ENCODE data around the gene NNT.

NNT gene

GRCh38 chr5:43659075-43659474 is 56.1 kb downstream of the NNT start:
- Histone ChIP-seq H3K4me1 (ENCODE audit: insufficient read depth, low read length, poor library complexity, severe bottlenecking) (no peaks in the 10 kb centered on the region), H4K20me1 (ENCODE audit: insufficient read depth, low read length, poor library complexity, severe bottlenecking) (no peaks in the 10 kb centered on the region), H3K36me3 (ENCODE audit: insufficient read depth, low read length) (peaks cover 75% of the 10 kb centered on the region), H3K4me3 (ENCODE audit: low read length, poor library complexity, severe bottlenecking) (no peak overlapping the region), H3K9me3 (ENCODE audit: insufficient read depth, low read depth, low read length) (no peaks in the 10 kb centered on the region), H3K9me2 (replicated peaks; ENCODE audit: low read depth, low read length) (no peaks in the 10 kb centered on the region), H3K27me3 (ENCODE audit: insufficient read depth, low read length, poor library complexity, severe bottlenecking) (no peaks in the 10 kb centered on the region), H3K4me2 (ENCODE audit: low read depth, low read length, poor library complexity, severe bottlenecking) (no peak overlapping the region), H2AFZ (ENCODE audit: low read length) (no peak overlapping the region), H3K9ac (ENCODE audit: low read depth, low read length, poor library complexity, severe bottlenecking) (no peak overlapping the region), H3F3A (ENCODE audit: low read depth) (no peaks in the 10 kb centered on the region), H3K79me2 (ENCODE audit: insufficient read depth, low read length) (no peaks in the 10 kb centered on the region)
- TF ChIP-seq CTCF (conservative IDR thresholded peaks at IDR 0.05; ENCODE audit: low read length) (no peak), EZH2phosphoT487 (IDR thresholded peaks at IDR 0.05; ENCODE audit: borderline replicate concordance) (no peak)

GRCh38 chr5:43661102-43661501 is 58.1 kb downstream of the NNT start:
- H3K36me3 ChIP-seq (ENCODE audit: insufficient read depth, low read length) = peaks cover 69% of the 10 kb centered on the region
- no peaks in the 10 kb centered on the region for H3F3A ChIP-seq (ENCODE audit: low read depth)
- no peaks in the 10 kb centered on the region for H4K20me1 ChIP-seq (ENCODE audit: insufficient read depth, low read length, poor library complexity, severe bottlenecking)
- no peak overlapping the region for H2AFZ ChIP-seq (ENCODE audit: low read length)
- H3K9me2 ChIP-seq (replicated peaks; ENCODE audit: low read depth, low read length) = no peaks in the 10 kb centered on the region
- TF ChIP-seq EZH2phosphoT487 (IDR thresholded peaks at IDR 0.05; ENCODE audit: borderline replicate concordance) = no peak
- TF ChIP-seq CTCF (conservative IDR thresholded peaks at IDR 0.05; ENCODE audit: low read length) = peak; percentile 49; the same call in 1 of the 2 replicates
- no peaks in the 10 kb centered on the region for H3K79me2 ChIP-seq (ENCODE audit: insufficient read depth, low read length)
- H3K9ac ChIP-seq (ENCODE audit: low read depth, low read length, poor library complexity, severe bottlenecking) = no peak overlapping the region
- no peaks in the 10 kb centered on the region for H3K27me3 ChIP-seq (ENCODE audit: insufficient read depth, low read length, poor library complexity, severe bottlenecking)
- H3K4me2 ChIP-seq (ENCODE audit: low read depth, low read length, poor library complexity, severe bottlenecking) = no peak overlapping the region
- no peaks in the 10 kb centered on the region for H3K9me3 ChIP-seq (ENCODE audit: insufficient read depth, low read depth, low read length)
- H3K4me3 ChIP-seq (ENCODE audit: low read length, poor library complexity, severe bottlenecking) = no peak overlapping the region
- no peaks in the 10 kb centered on the region for H3K4me1 ChIP-seq (ENCODE audit: insufficient read depth, low read length, poor library complexity, severe bottlenecking)

GRCh38 chr5:43663916-43664315 is 60.9 kb downstream of the NNT start:
- H3K9ac ChIP-seq (ENCODE audit: low read depth, low read length, poor library complexity, severe bottlenecking) = no peak overlapping the region
- H4K20me1 ChIP-seq (ENCODE audit: insufficient read depth, low read length, poor library complexity, severe bottlenecking) = no peaks in the 10 kb centered on the region
- H3F3A ChIP-seq (ENCODE audit: low read depth) = no peaks in the 10 kb centered on the region
- TF ChIP-seq EZH2phosphoT487 (IDR thresholded peaks at IDR 0.05; ENCODE audit: borderline replicate concordance) = no peak
- no peak for TF ChIP-seq CTCF (conservative IDR thresholded peaks at IDR 0.05; ENCODE audit: low read length)
- no peak overlapping the region for H2AFZ ChIP-seq (ENCODE audit: low read length)
- H3K9me2 ChIP-seq (replicated peaks; ENCODE audit: low read depth, low read length) = no peaks in the 10 kb centered on the region
- H3K9me3 ChIP-seq (ENCODE audit: insufficient read depth, low read depth, low read length) = no peaks in the 10 kb centered on the region
- H3K36me3 ChIP-seq (ENCODE audit: insufficient read depth, low read length) = peaks cover 50% of the 10 kb centered on the region
- H3K4me3 ChIP-seq (ENCODE audit: low read length, poor library complexity, severe bottlenecking) = no peak overlapping the region
- H3K4me2 ChIP-seq (ENCODE audit: low read depth, low read length, poor library complexity, severe bottlenecking) = no peak overlapping the region
- no peaks in the 10 kb centered on the region for H3K4me1 ChIP-seq (ENCODE audit: insufficient read depth, low read length, poor library complexity, severe bottlenecking)
- no peaks in the 10 kb centered on the region for H3K79me2 ChIP-seq (ENCODE audit: insufficient read depth, low read length)
- H3K27me3 ChIP-seq (ENCODE audit: insufficient read depth, low read length, poor library complexity, severe bottlenecking) = no peaks in the 10 kb centered on the region

Data from Loucy (cell line).